ENCODE data around the gene ZSCAN22.

ZSCAN22 gene

GRCh38 chr19:58381460-58382212, 54.8 kb downstream of the ZSCAN22 start:
- TF ChIP-seq CTCF (IDR thresholded peaks at IDR 0.05; ENCODE audit: low read depth, low read length): no peak
- DNase-seq (ENCODE audit: extremely low read depth, low read depth): no peak

- no peak for DNase-seq (ENCODE audit: extremely low read depth, low read depth)
- TF ChIP-seq CTCF (IDR thresholded peaks at IDR 0.05; ENCODE audit: low read depth, low read length): no peak
Measured at GRCh38 chr19:58382997-58383603, 56.3 kb downstream of the ZSCAN22 start.

GRCh38 chr19:58385313-58385890, 58.6 kb downstream of the ZSCAN22 start:
- DNase-seq (ENCODE audit: extremely low read depth, low read depth): no peak
- no peak for TF ChIP-seq CTCF (IDR thresholded peaks at IDR 0.05; ENCODE audit: low read depth, low read length)

- DNase-seq (ENCODE audit: extremely low read depth, low read depth): no peak
- TF ChIP-seq CTCF (IDR thresholded peaks at IDR 0.05; ENCODE audit: low read depth, low read length): no peak
Measured at GRCh38 chr19:58385891-58386575, 59.2 kb downstream of the ZSCAN22 start.

GRCh38 chr19:58386576-58387337, 60.0 kb downstream of the ZSCAN22 start, which contains the start of gene RPS5:
RPS5 (plus strand) TSS chr19:58387269; CDS start chr19:58388138, 869 bp downstream.
- TF ChIP-seq CTCF (IDR thresholded peaks at IDR 0.05; ENCODE audit: low read depth, low read length): no peak
- DNase-seq (ENCODE audit: extremely low read depth, low read depth): peak; percentile 98

GRCh38 chr19:58387338-58388174, 60.8 kb downstream of the ZSCAN22 start:
- TF ChIP-seq CTCF (IDR thresholded peaks at IDR 0.05; ENCODE audit: low read depth, low read length): no peak
- no peak for DNase-seq (ENCODE audit: extremely low read depth, low read depth)

All from AG09319 (cell line).